HCT116 (cell line): ENCODE results near the gene EP300. TPM values are rescaled to one million over a fixed set of nuclear protein-coding genes. Genes with fewer than 3 reads are reported as not detected.

ENCODE experiments used
- ATAC-seq: fragments of 200-7000 bp; cut with Tn5 transposase; 2 replicates; pipeline ENCODE4 v1.9.1; 2020; ENCODE audit warnings: mild to moderate bottlenecking, moderate library complexity
- BruUV-seq: library from RNA; stranded (reverse); fragments of 400-500 nt; replicated peaks from 2 replicates; lab custom pipeline; 2021; lab: Mats Ljungman, UMichigan
- CTCF ChIA-PET: fragments of 300-600 bp; sonication (Branson Sonifier 250); formaldehyde crosslinking; loops from one replicate; lab custom pipeline; 2021; ENCODE audit warnings: antibody characterized with exemption; lab: Charles Lee
- POLR2A ChIA-PET: fragments of 300-600, 350-600 bp; sonication (Branson Sonifier 250); formaldehyde crosslinking; loops from one replicate; lab custom pipeline; 2021; ENCODE audit warnings: antibody characterized with exemption; lab: Charles Lee
- RAD21 ChIA-PET, 2 experiments: fragments of 300-600 bp; sonication (Branson Sonifier 250); formaldehyde crosslinking; loops; one replicate each; lab custom pipeline; 2023; ENCODE audit warnings: low total read pairs in 2 of 2; ENCODE audit not compliant: uncharacterized antibody in 2 of 2, unreplicated experiment in 2 of 2, low non-redundant PET in 1 of 2; lab: Charles Lee
- DNase-seq: peaks from one replicate; pipeline ENCODE4 v3.0.0-alpha.2; 2010; ENCODE audit warnings: low read depth, low spot score
- H2AFZ ChIP-seq: fragments of 200-600 bp; shearing (Covaris generic), sonication (generic); 2 replicates; pipeline ENCODE4 v1.6.1; 2017; ENCODE audit warnings: low read depth, mixed run types, mixed read lengths, antibody characterized with exemption, low read length; ENCODE audit not compliant: poor library complexity, severe bottlenecking
- H3K27ac ChIP-seq: 2 replicates; pipeline ENCODE4 v1.5.1; 2012; ENCODE audit warnings: low read depth, low read length
- H3K27me3 ChIP-seq: fragments of 200-600 bp; sonication (generic); 2 replicates; pipeline ENCODE4 v1.6.1; 2016; ENCODE audit warnings: mixed run types, low read length, mixed read lengths; ENCODE audit not compliant: insufficient read depth
- H3K36me3 ChIP-seq, 2 experiments: fragments of 200-500 bp in 1 of 2; fragments of 200-600 bp in 1 of 2; sonication (Bioruptor generic) in 1 of 2; sonication (generic) in 1 of 2; 2 replicates each; pipeline versions ENCODE4 v1.5.1 to v1.6.1; 2014 to 2016; ENCODE audit warnings: low read length in 2 of 2, inconsistent platforms in 1 of 2, mixed read lengths in 1 of 2, mixed run types in 1 of 2; ENCODE audit not compliant: insufficient read depth in 2 of 2, control insufficient read depth in 1 of 2
- H3K4me1 ChIP-seq, 2 experiments: fragments of 200-600 bp in 1 of 2; sonication (generic) in 1 of 2; 2 replicates each; pipeline versions ENCODE4 v1.5.1 to v1.6.1; 2012 to 2017; ENCODE audit warnings: low read length in 2 of 2, inconsistent platforms in 1 of 2, mild to moderate bottlenecking in 1 of 2, mixed read lengths in 1 of 2, mixed run types in 1 of 2, moderate library complexity in 1 of 2; ENCODE audit not compliant: insufficient read depth in 2 of 2, control insufficient read depth in 1 of 2
- H3K4me2 ChIP-seq: fragments of 200-600 bp; sonication (generic); 2 replicates; pipeline ENCODE4 v1.6.1; 2017; ENCODE audit warnings: mixed run types, low read length, mixed read lengths
- H3K4me3 ChIP-seq, 2 experiments: fragments of 200-600 bp in 1 of 2; sonication (generic) in 1 of 2; replicated peaks in 1 of 2; 2 replicates each; pipeline ENCODE4 v1.5.1; 2011 to 2016; ENCODE audit warnings: low read length in 2 of 2, control low read depth in 1 of 2, low read depth in 1 of 2, mild to moderate bottlenecking in 1 of 2, mixed read lengths in 1 of 2, mixed run types in 1 of 2
- H3K79me2 ChIP-seq: fragments of 200-600 bp; sonication (generic); 2 replicates; pipeline ENCODE4 v1.6.1; 2017; ENCODE audit warnings: mild to moderate bottlenecking, mixed run types, low read length, moderate library complexity, mixed read lengths; ENCODE audit not compliant: insufficient read depth
- H3K9ac ChIP-seq: fragments of 200-600 bp; sonication (generic); 2 replicates; pipeline ENCODE4 v1.6.1; 2016; ENCODE audit warnings: low read length, mixed read lengths
- H3K9me2 ChIP-seq: fragments of 200-600 bp; sonication (generic), shearing (Covaris generic); 2 replicates; pipeline ENCODE4 v1.6.1; 2017; ENCODE audit warnings: mixed run types, mild to moderate bottlenecking, moderate library complexity; ENCODE audit not compliant: insufficient read depth
- H3K9me3 ChIP-seq, 2 experiments: fragments of 200-500 bp in 1 of 2; fragments of 200-600 bp in 1 of 2; sonication (Bioruptor generic) in 1 of 2; sonication (generic) in 1 of 2; 2 replicates each; pipeline ENCODE4 v1.6.1; 2014 to 2017; ENCODE audit warnings: low read length in 2 of 2, mixed read lengths in 2 of 2, inconsistent platforms in 1 of 2, low read depth in 1 of 2, mild to moderate bottlenecking in 1 of 2, mixed run types in 1 of 2, moderate library complexity in 1 of 2; ENCODE audit not compliant: control insufficient read depth in 1 of 2, insufficient read depth in 1 of 2
- H4K20me1 ChIP-seq: fragments of 200-600 bp; sonication (generic), shearing (Covaris generic); 2 replicates; pipeline ENCODE4 v1.6.1; 2017; ENCODE audit warnings: mixed run types, mild to moderate bottlenecking, moderate library complexity; ENCODE audit not compliant: insufficient read depth
- ELF1 ChIP-seq: IDR thresholded peaks from 2 replicates; pipeline ENCODE4 v1.6.1; 2012; ENCODE audit warnings: low read depth, borderline replicate concordance
- JUND ChIP-seq: IDR thresholded peaks from 2 replicates; pipeline ENCODE4 v1.6.1; 2012
- RAD21 ChIP-seq: IDR thresholded peaks from 2 replicates; pipeline ENCODE4 v1.6.1; 2012; ENCODE audit warnings: low read depth, mild to moderate bottlenecking
- ZFX ChIP-seq: fragments of 450-650 bp; IDR thresholded peaks from 2 replicates; pipeline ENCODE4 v1.6.1; 2017
- ZNF274 ChIP-seq: fragments of 200-500 bp; sonication (Bioruptor generic); IDR thresholded peaks from 2 replicates; pipeline ENCODE4 v1.6.1; 2014; ENCODE audit warnings: mild to moderate bottlenecking, low read depth, low read length, inconsistent platforms
- intact Hi-C: fragments of 100-400 bp; cut with micrococcal nuclease; formaldehyde crosslinking; loops from 2 replicates; pipeline ENCODE4 v1.10.0; 2022
- total RNA-seq: library from RNA; stranded (reverse); gene quantifications from one replicate; pipeline ENCODE4 v1.2.1, GENCODE V29; 2021; ENCODE audit not compliant: unreplicated experiment
- TF ChIP-seq, protein P1 (sequence below): IDR thresholded peaks from 2 replicates; pipeline ENCODE4 v1.6.1; 2012; ENCODE audit warnings: low read depth
- TF ChIP-seq, protein P2 (sequence below): IDR thresholded peaks from 2 replicates; pipeline ENCODE4 v1.6.1; 2011; ENCODE audit warnings: mild to moderate bottlenecking, low read length, moderate library complexity; ENCODE audit not compliant: insufficient replicate concordance; ENCODE audit errors: extremely low read depth
- TF ChIP-seq, protein P3 (sequence below), 3 experiments: fragments of 200-600 bp in 1 of 3; sonication (generic) in 1 of 3; IDR thresholded peaks in 2 of 3; conservative IDR thresholded peaks in 1 of 3; 2 replicates each; pipeline ENCODE4 v1.5.1; 2012 to 2017; ENCODE audit warnings: low read depth in 2 of 3, low read length in 2 of 3, antibody characterized with exemption in 1 of 3, borderline replicate concordance in 1 of 3, control low read depth in 1 of 3, mild to moderate bottlenecking in 1 of 3, mixed read lengths in 1 of 3, mixed run types in 1 of 3, moderate library complexity in 1 of 3; ENCODE audit not compliant: insufficient read depth in 1 of 3

Gene EP300
- total RNA-seq, 1 experiment from 2014 or later, result 38.8 TPM

DNA sequence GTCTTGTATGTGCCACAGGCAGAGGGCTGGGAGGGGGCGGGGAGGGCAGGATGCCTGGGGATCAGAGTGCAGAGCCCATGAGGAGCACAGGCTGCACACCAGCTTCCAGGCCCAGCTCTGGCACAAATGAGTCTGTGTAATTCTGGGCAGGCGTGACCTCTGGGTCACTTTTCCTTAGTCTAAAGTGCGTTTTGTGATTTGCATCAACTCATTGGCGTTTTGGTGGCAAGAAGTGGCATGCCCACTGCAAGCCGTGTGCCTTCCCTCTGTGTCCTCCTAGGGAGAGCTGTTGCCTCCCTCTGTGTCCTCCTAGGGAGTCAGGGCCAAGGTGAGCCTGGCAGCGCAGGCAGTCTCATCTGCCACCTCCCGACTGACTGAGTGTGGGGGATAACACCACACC lies 131.1 kb downstream of the EP300 start:
- no peak for ATAC-seq
- Histone ChIP-seq H3K4me1 (no peaks in the 10 kb centered on the region), H3K9me2 (no peaks in the 10 kb centered on the region), H3K36me3 (peaks cover 0 to 5% of the 10 kb centered on the region in 2 experiments; a peak in 3 of 4 replicates), H4K20me1 (no peaks in the 10 kb centered on the region), H3K27ac (no peak overlapping the region), H3K9ac (no peak overlapping the region), H2AFZ (no peak overlapping the region), H3K4me2 (no peak overlapping the region), H3K4me3 (no peak overlapping the region), H3K9me3 (no peaks in the 10 kb centered on the region), H3K79me2 (no peaks in the 10 kb centered on the region), H3K27me3 (no peaks in the 10 kb centered on the region)
- ChIA-PET CTCF (no interaction called here), RAD21 (interaction anchor here in 1 of 2 experiments (0.6 kb wide), 1 partner anchor 43 kb away, joined by 3 read pairs; no protein-coding TSS in a partner anchor), POLR2A (no interaction called here)
- no TSS peak for BruUV-seq
- intact Hi-C loops, result no loop called here
- DNase-seq, result no peak
- TF ChIP-seq ZFX (no peak), RAD21 (no peak), JUND (no peak), ELF1 (no peak), ZNF274 (no peak)
- TF ChIP-seq, protein P1, sequence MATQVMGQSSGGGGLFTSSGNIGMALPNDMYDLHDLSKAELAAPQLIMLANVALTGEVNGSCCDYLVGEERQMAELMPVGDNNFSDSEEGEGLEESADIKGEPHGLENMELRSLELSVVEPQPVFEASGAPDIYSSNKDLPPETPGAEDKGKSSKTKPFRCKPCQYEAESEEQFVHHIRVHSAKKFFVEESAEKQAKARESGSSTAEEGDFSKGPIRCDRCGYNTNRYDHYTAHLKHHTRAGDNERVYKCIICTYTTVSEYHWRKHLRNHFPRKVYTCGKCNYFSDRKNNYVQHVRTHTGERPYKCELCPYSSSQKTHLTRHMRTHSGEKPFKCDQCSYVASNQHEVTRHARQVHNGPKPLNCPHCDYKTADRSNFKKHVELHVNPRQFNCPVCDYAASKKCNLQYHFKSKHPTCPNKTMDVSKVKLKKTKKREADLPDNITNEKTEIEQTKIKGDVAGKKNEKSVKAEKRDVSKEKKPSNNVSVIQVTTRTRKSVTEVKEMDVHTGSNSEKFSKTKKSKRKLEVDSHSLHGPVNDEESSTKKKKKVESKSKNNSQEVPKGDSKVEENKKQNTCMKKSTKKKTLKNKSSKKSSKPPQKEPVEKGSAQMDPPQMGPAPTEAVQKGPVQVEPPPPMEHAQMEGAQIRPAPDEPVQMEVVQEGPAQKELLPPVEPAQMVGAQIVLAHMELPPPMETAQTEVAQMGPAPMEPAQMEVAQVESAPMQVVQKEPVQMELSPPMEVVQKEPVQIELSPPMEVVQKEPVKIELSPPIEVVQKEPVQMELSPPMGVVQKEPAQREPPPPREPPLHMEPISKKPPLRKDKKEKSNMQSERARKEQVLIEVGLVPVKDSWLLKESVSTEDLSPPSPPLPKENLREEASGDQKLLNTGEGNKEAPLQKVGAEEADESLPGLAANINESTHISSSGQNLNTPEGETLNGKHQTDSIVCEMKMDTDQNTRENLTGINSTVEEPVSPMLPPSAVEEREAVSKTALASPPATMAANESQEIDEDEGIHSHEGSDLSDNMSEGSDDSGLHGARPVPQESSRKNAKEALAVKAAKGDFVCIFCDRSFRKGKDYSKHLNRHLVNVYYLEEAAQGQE, result no peak
- TF ChIP-seq, protein P2, sequence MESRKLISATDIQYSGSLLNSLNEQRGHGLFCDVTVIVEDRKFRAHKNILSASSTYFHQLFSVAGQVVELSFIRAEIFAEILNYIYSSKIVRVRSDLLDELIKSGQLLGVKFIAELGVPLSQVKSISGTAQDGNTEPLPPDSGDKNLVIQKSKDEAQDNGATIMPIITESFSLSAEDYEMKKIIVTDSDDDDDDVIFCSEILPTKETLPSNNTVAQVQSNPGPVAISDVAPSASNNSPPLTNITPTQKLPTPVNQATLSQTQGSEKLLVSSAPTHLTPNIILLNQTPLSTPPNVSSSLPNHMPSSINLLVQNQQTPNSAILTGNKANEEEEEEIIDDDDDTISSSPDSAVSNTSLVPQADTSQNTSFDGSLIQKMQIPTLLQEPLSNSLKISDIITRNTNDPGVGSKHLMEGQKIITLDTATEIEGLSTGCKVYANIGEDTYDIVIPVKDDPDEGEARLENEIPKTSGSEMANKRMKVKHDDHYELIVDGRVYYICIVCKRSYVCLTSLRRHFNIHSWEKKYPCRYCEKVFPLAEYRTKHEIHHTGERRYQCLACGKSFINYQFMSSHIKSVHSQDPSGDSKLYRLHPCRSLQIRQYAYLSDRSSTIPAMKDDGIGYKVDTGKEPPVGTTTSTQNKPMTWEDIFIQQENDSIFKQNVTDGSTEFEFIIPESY, result no peak
- TF ChIP-seq, protein P3, sequence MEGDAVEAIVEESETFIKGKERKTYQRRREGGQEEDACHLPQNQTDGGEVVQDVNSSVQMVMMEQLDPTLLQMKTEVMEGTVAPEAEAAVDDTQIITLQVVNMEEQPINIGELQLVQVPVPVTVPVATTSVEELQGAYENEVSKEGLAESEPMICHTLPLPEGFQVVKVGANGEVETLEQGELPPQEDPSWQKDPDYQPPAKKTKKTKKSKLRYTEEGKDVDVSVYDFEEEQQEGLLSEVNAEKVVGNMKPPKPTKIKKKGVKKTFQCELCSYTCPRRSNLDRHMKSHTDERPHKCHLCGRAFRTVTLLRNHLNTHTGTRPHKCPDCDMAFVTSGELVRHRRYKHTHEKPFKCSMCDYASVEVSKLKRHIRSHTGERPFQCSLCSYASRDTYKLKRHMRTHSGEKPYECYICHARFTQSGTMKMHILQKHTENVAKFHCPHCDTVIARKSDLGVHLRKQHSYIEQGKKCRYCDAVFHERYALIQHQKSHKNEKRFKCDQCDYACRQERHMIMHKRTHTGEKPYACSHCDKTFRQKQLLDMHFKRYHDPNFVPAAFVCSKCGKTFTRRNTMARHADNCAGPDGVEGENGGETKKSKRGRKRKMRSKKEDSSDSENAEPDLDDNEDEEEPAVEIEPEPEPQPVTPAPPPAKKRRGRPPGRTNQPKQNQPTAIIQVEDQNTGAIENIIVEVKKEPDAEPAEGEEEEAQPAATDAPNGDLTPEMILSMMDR (IDR thresholded peaks at IDR 0.05 in 2 of 3, conservative IDR thresholded peaks at IDR 0.05 in 1 of 3; ENCODE audit: borderline replicate concordance in 1 of 3, insufficient read depth in 1 of 3, low read depth in 2 of 3, low read length in 2 of 3), result no peak
